HG02970 (cell line): ENCODE measurements around the gene APC.

ENCODE experiments used
- ATAC-seq: cut with Tn5 transposase; IDR thresholded peaks from one replicate; pipeline ENCODE4 v1.9.1; 2021; ENCODE audit warnings: mild to moderate bottlenecking, moderate library complexity, moderate number of reproducible peaks; ENCODE audit not compliant: unreplicated experiment, low FRiP score

APC gene

DNA sequence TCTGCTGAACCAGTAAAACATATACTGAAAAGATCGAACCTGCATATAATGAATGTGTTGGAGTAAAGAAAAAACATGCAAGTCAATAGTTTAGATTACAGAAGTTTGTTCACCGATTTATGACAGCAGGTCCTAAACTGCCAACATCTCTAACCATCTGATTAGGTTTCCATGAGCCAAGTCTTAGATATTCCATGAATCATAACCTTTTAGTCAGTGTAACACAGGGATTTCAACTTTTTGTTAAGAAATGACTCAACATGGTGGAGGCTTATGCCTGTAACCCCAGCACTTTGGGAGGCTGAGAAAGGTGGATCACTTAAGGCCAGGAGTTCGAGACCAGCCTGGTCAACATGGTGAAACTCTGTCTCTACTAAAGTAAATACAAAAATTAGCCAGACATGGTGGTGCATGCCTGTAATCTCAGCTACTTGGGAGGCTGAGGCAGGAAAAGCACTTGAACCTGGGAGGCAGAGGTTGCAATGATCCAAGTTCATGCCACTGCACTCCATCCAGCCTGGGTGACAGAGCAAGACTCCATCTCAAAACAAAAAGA lies 38.7 kb downstream of the APC start:
- ATAC-seq = no peak

DNA sequence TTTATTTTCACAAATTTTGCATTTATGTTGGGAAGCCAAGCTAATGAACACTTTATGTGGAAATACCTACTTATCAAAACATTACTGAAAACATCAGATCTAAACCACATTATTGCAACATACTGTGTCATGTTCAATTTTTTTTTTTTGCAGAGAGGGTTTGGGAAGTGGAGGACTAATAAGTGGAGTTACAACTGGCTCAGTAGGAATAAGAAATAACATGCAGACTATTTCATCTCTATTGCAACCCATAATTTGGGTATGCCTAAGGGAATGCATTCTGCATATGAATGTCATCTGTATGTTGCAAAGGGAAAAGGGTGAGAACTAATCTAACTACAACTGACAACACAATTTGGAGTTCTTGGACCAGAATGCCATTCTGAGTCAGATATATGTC lies 41.8 kb downstream of the APC start:
- no peak for ATAC-seq

DNA sequence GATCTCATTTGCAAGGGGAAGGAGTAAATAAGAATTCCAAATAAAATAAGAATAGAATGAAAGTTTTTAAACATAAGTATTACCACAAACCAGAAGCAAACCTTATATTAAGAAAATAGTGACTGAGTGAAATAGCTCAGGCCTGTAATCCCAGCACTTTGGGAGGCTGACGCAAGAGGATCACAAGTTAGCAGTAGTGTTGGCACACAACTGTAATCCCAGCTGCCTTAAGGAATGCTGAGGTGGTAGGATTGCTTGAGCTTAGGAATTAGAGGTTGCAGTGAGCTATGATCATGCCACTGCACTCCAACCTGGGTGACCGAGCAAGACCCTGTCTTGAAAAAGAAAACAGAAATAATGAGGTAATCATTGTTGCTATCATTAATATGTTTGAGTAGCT lies 47.0 kb downstream of the APC start:
- ATAC-seq = no peak

DNA sequence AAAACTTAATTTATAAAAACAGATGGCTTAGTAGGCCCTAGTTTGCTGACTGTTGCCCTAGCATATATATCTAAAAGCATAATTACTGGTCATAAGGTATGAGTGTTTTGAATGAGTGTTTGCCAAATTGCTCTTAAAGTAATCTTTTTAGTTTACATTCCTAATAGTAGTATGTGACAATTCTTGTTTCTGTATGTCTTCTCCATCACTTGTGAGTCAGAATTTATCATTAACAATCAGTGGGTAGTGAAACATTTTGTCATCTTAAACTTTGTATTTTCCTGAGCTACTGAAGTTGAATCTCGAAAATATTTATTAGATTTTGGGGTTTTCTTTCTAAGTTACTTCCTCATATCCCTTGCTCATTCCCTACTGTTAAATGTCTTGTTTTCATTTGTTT lies 49.6 kb downstream of the APC start:
- ATAC-seq = no peak

DNA sequence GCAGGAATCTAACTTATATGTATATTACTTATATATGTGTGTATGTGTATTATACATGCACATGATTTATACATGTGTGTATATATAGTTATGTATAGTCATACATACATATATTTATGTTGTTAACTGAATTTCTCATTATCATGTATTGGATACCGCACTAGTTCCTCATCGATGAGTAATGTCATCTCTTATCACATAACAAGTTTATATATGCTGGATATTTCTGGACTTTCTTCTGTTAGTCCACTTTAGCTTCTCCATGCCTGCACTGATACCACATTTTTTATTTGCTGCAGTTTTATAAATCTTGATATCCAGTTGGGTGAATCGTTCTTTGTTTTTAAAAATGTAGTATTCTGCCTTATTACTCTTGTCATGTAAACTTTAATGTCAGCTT lies 50.2 kb downstream of the APC start:
- no peak for ATAC-seq

DNA sequence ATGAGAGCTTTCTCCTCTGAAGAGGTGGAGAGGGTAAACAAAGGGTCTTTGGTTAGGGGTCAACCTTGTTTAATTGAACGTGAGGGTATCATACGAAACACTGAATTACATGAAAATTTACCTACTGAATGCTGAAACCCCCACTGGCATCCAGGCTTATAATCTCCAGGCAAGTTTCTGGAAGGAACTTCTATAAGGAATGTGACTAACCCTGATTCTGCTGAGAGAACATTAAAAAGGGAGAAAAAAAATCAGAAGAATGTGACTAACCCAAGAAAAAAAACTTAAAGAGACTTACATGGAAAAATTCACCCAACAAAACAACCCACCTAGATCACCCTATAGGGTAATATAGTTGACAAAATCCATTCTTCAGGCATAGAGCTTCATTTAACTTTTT lies 55.5 kb downstream of the APC start:
- no peak for ATAC-seq

DNA sequence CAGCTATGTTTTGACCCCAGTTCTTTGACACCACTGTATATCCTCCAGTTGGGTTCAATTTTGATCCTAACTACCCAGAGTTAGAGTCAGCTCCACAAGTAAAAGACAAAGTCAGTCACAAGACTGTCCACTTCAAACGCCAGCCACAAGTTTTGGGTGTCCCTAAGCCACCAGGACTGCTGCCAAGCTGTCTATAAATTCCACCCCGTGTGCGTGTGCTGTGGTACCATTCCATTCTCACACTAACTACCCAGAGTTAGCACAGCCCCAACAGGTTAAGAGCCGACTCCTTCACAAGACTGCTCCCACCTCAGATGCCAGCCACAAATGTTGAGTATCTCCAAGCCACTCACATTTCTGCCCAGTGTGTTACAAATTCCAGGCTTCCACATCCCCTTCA lies 56.7 kb downstream of the APC start:
- ATAC-seq = no peak

DNA sequence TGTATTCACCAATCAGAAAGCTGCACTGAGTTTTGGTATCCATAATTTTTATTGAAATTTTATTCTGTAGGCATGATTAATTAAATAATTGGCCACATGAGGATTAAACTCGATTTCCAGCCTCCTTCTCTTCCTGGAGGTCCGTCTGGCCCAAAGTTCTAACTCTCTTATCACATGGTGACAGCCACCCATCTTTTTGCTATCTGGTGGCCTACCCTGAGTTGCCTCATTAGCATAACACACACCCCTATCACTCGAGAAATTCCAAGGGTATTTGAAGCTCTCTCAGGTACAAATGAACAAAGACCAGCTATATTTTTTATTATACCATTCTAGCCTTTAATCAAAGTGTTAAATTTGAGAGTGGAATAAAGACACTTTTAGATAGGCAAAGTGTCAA lies 57.7 kb downstream of the APC start:
- ATAC-seq = no peak

DNA sequence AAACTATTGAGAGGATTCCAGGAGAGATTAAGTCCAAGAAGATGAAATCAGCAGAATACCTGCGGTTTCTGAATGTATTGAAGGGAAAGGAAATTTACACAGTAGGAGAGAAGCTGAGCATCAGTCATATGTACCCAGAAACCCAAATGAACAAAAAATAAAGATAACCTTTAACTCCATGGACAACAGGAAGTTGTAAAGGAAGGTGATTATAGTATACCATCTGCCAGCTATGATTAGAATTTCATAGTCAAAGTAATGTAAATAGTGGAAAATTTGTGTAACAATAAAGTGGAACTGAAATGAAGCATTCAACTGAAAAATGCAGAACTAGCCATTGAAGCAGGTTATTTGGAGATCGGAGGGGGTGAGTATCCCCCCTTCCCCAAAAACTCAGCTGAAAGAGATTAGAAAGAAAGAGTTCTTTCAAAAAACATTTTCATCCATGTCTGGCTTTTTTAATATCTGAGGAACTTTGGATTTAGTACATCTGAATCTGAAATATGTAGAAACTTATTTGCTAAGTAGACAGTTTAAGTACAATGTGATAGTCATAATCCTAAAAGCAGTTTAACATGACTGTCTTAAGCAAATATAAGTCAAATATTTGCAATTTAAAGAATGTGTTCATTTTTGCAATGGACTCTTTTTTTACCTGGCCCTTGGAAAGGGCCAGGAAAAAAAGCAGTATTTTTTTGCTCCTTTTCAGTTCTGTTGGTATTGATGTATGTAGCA lies 58.4 kb downstream of the APC start:
- no peak for ATAC-seq

DNA sequence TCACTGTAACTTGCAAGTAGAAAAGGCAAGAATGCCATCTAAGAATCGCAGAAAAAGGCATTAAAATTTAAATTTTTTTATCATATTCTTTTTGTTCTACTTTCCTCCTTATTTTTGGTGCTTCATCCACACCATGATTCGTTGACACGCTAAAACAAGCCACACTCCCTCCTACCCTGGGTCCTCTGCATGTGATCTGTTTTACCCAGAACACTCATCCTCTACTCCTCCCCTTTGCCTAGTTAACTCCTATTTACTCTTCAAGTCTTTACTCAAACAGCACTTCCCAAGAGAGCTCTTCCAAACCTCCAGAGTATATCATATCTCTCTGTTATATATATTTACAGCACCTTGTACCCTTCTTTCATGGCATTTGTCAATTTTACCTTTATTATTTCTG lies 62.0 kb downstream of the APC start:
- no peak for ATAC-seq

DNA sequence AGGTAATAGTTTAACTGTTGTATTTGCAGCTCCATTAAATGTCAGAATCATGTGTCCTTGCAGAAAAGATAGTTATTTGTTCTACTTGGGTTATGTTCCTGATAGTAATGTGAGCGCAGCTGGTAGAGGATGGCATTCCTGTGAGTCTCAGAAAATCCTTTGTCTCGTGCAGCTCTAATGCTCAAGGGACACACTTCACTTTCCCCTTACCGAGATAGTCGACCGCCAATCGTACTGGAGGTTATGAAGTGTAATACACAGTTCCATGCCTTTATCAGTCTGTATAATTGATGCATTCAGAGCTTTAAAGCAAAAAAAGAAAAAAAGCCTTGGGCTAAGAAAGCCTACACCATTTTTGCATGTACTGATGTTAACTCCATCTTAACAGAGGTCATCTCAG lies 63.2 kb downstream of the APC start:
- ATAC-seq = no peak

DNA sequence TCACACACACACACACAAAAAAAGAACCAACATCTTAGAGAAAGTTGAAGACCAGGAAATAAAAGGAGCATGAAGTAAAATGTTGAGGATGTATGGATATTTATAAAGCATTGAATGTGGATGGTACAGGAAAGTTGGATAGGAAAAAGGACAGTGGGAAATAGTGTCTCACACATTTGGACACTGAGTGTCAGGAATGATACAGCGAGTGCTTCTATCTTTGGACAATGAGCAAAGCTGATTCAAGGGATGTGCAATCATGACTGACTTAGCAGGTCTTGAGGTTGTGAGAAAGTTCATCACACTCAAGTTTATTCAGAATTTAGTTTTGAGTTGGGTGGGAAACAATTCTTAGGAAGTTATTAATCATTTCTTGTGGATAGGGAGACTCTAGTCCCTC lies 73.3 kb downstream of the APC start:
- ATAC-seq = no peak

DNA sequence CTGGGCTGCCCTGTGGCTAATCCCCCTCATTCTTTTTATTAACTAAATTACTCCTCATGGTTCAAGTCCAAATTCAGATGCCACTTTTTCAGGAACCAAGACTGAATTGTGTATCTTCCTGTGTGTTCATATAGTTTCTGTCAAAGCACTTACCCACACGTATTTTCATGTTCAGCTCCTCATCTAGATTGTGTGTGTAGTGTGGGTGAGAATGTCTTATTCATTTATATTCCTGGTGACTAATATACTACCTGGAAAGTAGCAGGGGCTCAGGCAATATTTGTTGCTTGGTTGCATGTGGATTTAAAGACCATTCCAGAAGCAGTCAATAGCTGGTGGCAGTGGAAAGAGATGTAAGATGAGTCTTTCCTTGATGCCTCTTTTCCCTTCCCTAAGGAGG lies 74.9 kb downstream of the APC start:
- ATAC-seq = no peak

DNA sequence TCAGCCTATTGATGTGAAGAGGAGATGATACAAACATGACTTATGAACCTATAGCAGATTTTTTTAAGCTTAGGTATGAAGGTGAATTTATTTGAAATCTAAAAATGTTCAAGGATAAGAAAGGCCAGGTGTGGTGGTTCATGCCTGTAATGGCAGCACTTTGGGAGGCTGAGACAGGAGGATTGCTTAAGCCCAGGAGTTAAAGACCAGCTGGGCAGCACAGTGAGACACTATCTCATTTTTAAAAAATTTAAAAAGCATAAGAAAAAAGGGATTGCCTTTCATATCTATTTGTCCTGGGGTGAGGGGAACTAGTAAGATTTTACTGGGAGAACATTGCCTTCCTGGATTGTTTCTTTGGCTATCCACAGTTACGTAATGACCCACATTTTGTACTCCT lies 82.6 kb downstream of the APC start:
- no peak for ATAC-seq

DNA sequence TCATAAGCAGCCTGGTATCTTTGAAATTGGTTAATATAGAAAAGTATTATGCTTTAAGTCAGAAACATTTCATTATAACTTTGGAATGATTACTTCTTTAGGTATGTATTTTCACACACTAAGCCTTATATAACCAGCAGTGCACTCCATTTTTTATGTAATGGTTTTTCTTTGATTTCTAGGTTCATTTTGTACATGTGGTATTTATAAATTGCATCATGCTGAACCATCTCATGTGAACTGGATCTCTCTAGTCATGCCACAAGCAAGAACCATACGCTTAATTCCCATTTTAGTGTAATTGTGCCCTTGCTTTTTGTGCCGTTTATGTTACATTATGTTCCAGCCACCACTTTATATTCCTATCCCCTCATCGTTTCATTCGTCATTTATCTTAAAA lies 84.8 kb downstream of the APC start:
- no peak for ATAC-seq

DNA sequence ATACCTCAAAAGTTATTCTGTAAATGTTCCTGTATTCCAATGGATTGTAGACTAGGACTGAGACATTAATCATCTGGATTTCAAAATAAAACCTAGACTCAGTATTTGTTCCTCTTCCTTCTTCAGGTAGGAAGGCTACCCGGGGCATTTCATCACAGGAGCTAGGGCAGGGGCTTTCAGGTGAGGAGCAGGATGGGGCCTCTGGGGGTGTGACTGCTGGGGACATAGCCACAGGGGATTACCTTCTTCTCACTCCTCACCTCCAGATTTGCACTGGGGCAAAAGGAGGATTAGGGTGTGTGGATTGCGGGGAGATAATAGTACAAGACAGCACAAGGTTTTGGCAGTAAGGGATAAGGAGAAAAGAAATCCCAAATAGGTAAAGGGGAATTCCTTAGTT lies 85.5 kb downstream of the APC start:
- ATAC-seq = no peak

DNA sequence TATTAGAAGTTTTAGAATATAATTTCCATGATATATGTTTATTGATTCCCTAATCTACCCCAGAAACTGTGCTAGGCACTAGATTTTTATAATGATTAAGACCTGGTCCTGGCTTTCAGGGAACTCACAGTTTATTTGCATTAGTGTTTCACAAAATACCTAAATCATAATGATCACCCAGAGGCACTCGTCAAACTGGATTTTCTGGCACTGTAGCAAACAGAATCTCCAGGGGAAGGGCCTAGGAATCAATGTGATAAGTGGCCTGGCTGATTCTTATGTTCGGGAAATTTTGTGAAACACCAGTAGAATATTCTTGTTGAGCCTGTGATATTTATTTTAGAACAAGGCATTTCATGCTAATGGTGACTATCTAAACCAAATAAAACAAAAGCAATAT lies 86.0 kb downstream of the APC start:
- no peak for ATAC-seq

DNA sequence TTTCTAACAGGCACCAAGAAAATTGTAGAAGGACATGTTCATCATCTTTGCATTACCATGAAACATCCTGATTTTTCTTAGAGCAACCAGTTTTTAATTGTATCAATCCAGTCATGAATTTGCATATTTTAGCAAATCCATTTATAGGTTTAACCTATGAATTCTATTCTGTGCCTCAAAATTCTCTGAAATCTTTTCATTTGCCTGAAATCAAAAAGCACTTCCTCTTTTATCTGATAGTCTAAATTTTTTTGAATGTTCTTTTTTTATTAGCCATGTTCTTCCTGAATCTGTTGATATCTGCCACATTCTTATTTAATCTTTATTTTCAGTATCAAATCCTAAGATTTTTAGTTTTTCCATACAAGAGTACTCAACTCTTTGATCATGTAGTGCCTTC lies 86.5 kb downstream of the APC start:
- no peak for ATAC-seq

DNA sequence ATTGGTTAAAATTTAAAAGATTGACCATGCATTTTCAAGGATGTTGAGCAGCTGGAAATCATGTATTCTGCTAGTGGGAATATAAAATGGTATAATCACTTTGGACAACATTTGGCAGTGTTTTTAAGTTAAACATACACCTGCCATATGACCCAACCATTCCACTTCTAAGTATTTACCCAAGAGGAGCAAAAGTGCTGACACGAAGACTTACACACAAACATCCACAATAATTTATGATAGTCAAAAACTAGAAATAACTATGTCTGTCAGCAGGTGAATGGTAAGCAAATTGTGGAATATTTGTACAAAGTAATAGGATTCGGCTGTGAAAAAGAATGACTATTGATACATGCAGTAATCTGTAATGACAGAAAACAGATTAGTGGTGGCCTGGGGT lies 92.7 kb downstream of the APC start:
- ATAC-seq = no peak

DNA sequence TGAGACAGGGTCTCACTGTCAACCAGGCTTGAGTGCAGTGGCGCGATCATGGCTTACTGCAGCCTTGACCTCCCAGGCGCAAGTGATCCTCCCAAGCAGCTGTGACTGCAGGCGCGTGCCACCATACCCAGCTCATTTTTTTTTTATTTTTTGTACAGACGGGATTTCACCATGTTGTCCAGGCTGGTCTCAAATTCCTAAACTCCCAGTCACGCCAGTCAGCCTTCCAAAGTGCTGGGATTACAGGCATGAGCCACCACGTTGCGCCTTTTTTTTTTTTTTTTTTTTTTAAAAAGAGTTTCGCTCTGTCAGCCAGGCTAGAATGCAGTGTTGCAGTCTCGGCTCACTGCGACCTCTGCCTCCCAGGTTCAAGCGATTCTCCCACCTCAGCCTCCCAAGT lies 96.3 kb downstream of the APC start:
- ATAC-seq = no peak

DNA sequence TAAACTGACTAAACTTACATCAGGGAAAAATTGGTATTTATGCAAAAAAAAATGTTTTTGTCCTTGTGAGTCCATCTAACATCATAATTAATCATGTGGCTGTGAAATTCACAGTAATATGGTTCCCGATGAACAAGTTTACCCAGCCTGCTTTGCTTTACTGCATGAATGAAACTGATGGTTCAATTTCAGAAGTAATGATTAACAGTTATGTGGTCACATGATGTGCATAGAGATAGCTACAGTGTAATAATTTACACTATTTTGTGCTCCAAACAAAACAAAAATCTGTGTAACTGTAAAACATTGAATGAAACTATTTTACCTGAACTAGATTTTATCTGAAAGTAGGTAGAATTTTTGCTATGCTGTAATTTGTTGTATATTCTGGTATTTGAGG lies 106.8 kb downstream of the APC start:
- no peak for ATAC-seq

DNA sequence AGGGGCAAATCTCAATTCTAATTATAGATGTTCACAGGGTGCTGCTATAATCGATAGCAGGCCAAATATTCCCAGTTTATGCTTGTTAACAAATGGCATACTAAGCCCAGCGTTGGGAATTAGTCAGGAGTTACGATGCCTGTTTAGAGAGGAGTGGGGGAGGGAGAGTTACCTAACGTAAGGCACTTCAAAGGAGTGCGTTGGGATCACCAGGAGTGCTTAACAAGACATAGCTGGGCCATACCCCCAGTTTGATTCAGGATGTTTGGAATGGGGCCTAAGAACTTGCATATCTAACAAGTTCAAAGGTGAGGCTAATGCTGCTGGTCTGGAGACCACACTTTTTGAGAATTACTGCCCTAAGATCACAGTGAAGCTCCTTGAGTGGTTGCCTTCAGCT lies 108.9 kb downstream of the APC start:
- ATAC-seq = no peak

DNA sequence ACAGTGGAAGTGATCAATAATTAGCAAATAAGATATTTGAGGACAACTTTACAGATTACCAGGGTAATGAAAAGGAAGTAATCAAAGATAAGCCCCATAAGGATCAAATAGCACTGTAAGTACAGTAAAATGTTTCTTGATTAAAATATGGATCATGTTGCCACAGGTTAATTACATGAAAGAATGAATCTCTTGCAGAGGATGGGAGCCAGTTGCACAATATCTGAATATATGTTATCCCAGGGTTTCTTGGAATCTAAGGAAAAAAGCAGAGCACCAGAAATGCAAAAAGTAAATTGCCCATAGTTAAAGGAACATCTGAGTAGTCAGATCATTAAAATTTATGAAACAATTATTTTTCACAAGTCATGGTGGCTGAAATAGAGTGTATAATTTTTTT lies 109.6 kb downstream of the APC start:
- no peak for ATAC-seq
